NCI-H2171 (cell line): ENCODE results near the gene FGD5.

Experiments
- DNase-seq: peaks from one replicate; lab custom pipeline; 2025; lab: John Stamatoyannopoulos, UW

FGD5 gene

GRCh38 chr3:14789640-14790285 is 29.0 kb upstream of the FGD5 start:
- DNase-seq = no peak

DNA sequence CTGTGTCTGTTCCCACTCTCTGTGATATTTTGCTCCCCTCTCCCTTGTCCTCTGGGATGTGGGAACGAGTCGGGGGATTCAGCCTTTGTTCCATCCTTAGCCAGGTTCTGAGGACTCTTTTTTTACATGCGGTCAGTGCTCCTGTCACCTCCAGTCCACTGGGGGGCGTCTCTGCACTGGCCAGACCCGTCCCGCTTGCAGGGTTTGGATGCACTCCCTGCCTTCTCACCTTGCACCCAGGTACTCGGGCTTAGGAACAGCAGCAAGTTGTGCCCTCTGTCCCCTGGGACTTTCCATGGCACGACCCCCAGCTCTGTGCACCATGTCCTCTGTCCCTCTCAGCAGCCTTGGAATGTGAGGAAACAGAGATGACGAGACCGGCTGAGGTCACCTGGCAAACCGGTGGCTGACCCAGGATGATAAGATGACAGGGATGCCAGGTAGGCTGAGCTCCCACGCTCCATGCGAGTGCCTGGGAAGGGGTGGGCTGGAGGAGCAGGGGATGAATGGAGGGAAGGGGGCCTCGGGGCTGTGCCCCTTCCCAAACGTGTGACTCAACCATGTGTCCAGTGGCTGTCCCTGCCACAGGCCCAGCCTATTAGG is 27.3 kb upstream of the FGD5 start:
- no peak for DNase-seq

- DNase-seq = no peak
Measured at GRCh38 chr3:14792691-14793121, 26.1 kb upstream of the FGD5 start.

- no peak for DNase-seq
Measured at GRCh38 chr3:14793126-14793857, 25.5 kb upstream of the FGD5 start.

GRCh38 chr3:14793858-14794234 is 24.9 kb upstream of the FGD5 start:
- DNase-seq = no peak

- DNase-seq = no peak
Measured at GRCh38 chr3:14794435-14794834, 24.3 kb upstream of the FGD5 start.

GRCh38 chr3:14795996-14796395 is 22.8 kb upstream of the FGD5 start:
- no peak for DNase-seq

- DNase-seq = no peak
Measured at GRCh38 chr3:14796403-14797077, 22.2 kb upstream of the FGD5 start.

GRCh38 chr3:14797731-14798130 is 21.0 kb upstream of the FGD5 start:
- no peak for DNase-seq

DNA sequence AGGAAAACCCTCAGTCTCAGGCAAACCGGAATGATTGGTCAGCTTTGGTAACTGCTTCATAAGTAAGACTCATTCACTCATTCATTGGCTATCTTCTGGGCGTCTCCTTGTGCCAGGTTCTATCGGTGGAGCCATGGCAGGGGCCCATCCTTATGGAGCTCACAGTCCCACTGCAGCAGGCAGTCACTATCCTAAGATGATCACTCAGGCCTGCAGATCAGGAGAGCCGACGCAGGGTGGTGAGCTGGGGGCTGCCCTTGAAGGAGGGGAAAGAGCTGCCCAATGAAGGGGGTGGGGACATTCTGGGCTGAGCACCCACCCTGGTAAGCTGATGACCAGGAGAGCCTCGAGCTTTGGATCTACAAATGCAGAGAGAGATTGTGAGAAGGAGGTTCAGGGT is 20.5 kb upstream of the FGD5 start:
- DNase-seq = no peak

DNA sequence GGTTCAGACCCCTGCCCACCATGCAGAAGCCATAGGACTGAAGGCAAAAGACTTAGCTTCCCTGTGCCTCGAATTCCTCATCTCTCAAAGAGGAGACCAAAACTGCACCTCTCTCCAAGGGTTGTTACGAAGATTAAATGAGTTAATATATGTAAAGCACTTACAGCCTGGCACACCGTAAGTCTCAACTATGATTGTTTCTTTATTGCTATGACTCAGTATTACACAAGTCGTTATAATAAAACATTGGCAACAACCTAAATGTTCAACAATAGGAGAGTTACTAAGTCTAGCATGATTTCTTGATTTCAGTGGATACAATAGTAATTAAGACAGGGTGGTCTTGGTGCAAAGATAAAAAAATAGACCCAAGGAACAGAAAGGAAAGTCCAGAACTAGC is 19.6 kb upstream of the FGD5 start:
- no peak for DNase-seq

DNA sequence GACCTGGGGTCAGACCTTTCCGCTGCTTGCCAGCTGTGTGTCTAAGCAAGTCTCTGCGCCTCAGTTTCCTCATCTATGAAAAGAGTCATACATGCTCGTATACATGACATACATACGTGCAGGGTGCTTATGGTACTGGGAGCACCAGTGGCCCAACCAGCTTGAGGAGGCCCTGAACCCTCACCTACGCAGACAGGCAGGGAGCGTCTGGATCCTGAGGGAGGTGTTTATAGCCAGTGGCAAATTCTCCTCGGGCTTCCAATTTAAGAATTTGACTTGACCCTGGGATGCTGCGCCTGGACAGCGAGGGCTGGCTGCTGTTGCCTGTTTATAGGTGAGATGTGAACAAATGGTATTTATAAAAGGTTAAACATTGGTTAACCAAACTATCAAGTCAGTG is 17.7 kb upstream of the FGD5 start:
- no peak for DNase-seq

GRCh38 chr3:14801668-14802380 is 16.9 kb upstream of the FGD5 start:
- DNase-seq = no peak

DNA sequence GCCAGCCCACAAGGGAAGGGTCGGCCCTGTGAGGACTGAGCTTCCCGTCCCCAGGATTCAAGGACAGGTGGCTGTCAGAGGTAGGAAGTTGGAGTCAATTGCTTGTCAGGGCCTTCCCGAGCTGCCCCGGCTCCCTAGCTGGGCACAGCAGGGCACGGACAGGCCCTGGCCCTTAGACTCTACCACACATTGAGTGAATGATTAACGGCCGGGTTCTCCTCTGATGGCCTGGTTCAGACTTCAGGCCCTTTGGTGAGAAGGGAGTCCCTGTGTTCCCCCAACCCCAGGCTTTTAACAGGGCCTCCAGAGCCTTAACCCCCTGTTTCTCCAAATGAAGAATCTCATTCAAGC is 16.4 kb upstream of the FGD5 start:
- no peak for DNase-seq

GRCh38 chr3:14803101-14803980 is 15.4 kb upstream of the FGD5 start:
- DNase-seq = no peak

- DNase-seq = no peak
Measured at GRCh38 chr3:14803981-14804834, 14.6 kb upstream of the FGD5 start.

GRCh38 chr3:14804835-14805780 is 13.7 kb upstream of the FGD5 start:
- DNase-seq = no peak

GRCh38 chr3:14805961-14806537 is 12.7 kb upstream of the FGD5 start:
- no peak for DNase-seq
